Transverse colon (tissue), 4 donors: ENCODE data around the gene DNAI1. TPM values are rescaled to one million over a fixed set of nuclear protein-coding genes. Genes with fewer than 3 reads are reported as not detected.

Source experiments
- DNase-seq: peaks from one replicate; pipeline ENCODE4 v3.0.0-alpha.2; 2019
- H3K27ac ChIP-seq, 4 donors: fragments of 200-600 bp; sonication (generic); 2 replicates each; pipeline ENCODE4 v1.5.1; 2016 to 2018; ENCODE audit warnings: inconsistent platforms in 4 of 4
- H3K27me3 ChIP-seq: fragments of 200-600 bp; sonication (generic); 2 replicates; pipeline ENCODE4 v1.5.1; 2017; ENCODE audit warnings: inconsistent platforms
- H3K36me3 ChIP-seq, 4 donors: fragments of 200-600 bp; sonication (generic); 2 replicates each; pipeline ENCODE4 v1.5.1; 2017 to 2019; ENCODE audit warnings: inconsistent platforms in 4 of 4
- H3K4me1 ChIP-seq, 4 donors: fragments of 200-600 bp; sonication (generic); 2 replicates each; pipeline ENCODE4 v1.5.1; 2017 to 2020; ENCODE audit warnings: inconsistent platforms in 4 of 4
- H3K4me3 ChIP-seq, 4 donors: fragments of 200-600 bp; sonication (generic); 1 replicate in 1 of 4; 2 replicates in 3 of 4; pipeline versions ENCODE4 v1.5.1 to v1.6.1; 2017 to 2019; ENCODE audit warnings: inconsistent platforms in 4 of 4
- H3K9me3 ChIP-seq, 2 donors: fragments of 200-600 bp; sonication (generic); 2 replicates each; pipeline ENCODE4 v1.5.1; 2017 to 2019; ENCODE audit warnings: inconsistent platforms in 2 of 2
- EP300 ChIP-seq: sonication (generic); formaldehyde crosslinking; IDR thresholded peaks from one replicate; pipeline ENCODE4 v1.6.1; 2017; ENCODE audit warnings: antibody characterized with exemption, low read depth
- POLR2A ChIP-seq: fragments of 450-650 bp; IDR thresholded peaks from one replicate; pipeline ENCODE4 v1.6.1; 2016; ENCODE audit warnings: antibody characterized with exemption, mild to moderate bottlenecking, moderate library complexity
- POLR2AphosphoS5 ChIP-seq, 3 donors: sonication (generic); formaldehyde crosslinking; IDR thresholded peaks; one replicate each; pipeline ENCODE4 v1.6.1; 2016; ENCODE audit warnings: antibody characterized with exemption in 3 of 3
- WGBS, 2 donors: methylation state at CpG; one replicate each; pipeline ENCODE4 v1.1.5; 2018; ENCODE audit warnings: low coverage in 1 of 2; 5-methylcytosine and 5-hydroxymethylcytosine counted together
- in situ Hi-C, 4 donors: fragments of 200-750 bp; cut with MboI; loops; one replicate each; pipeline versions ENCODE4 v1.15.0 to v1.15.1; 2017; ENCODE audit warnings: low sequenced_read_pairs in 3 of 4, low pct_ligation_motif_present in 1 of 4, low pct_unique_long_range_greater_than_20kb in 1 of 4
- intact Hi-C: fragments of 100-400 bp; cut with DNase I; formaldehyde crosslinking; loops from one replicate; pipeline ENCODE4 v1.15.1; 2023; ENCODE audit warnings: low total_unique reads
- total RNA-seq, 4 donors: library from RNA; depleted of rRNA; stranded (reverse); fragments of >200 nt; gene quantifications; one replicate each; pipeline ENCODE4 v1.1.0, GENCODE V29; 2016
- TF ChIP-seq, protein P1 (sequence below), 5 experiments: fragments of 200-600 bp in 3 of 5; fragments of 450-650 bp in 2 of 5; sonication (generic) in 3 of 5; IDR thresholded peaks; 1 replicate in 2 of 5; 2 replicates in 3 of 5; pipeline ENCODE4 v1.5.1; 2016 to 2017; ENCODE audit warnings: antibody characterized with exemption in 5 of 5, inconsistent platforms in 3 of 5, mild to moderate bottlenecking in 2 of 5, moderate library complexity in 1 of 5

Gene DNAI1
- total RNA-seq, 4 donors from 2014 or later = not detected

- H3K27me3 ChIP-seq = no peaks in the 10 kb centered on the region
- in situ Hi-C loops (no loop called here), intact Hi-C loops (no loop called here)
- H3K27ac ChIP-seq = no peak overlapping the region
- no peak for DNase-seq
- no peaks in the 10 kb centered on the region for H3K9me3 ChIP-seq
- peaks cover 0 to 7% (median 2%) of the 10 kb centered on the region in 4 donors for H3K4me1 ChIP-seq
- no peak for TF ChIP-seq POLR2AphosphoS5 (IDR thresholded peaks at IDR 0.05)
- no peak overlapping the region for H3K4me3 ChIP-seq
- H3K36me3 ChIP-seq = no peaks in the 10 kb centered on the region
These were observed 18.6 kb upstream of the DNAI1 start for GRCh38 chr9:34440017-34440416.

DNA sequence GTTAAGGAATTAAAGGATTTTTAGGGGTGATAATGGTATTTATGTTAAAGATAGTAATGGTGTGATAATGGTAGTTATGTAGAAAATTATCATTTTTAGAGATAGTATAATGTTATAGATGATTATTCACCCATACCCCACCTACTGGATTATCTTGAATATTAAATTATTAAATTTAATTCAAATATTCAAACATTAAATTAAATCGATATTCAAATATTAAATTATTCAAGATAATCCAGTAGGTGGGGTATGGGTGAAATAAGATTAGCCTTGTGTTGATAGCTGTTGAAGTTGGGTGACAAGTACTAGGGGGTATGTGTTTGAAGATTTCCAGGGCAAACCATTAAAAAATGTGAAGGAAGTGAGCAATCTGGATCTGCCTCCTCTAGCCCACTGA, 15.8 kb upstream of the DNAI1 start:
- Histone ChIP-seq H3K4me1 (peaks cover 0 to 7% (median 2%) of the 10 kb centered on the region in 4 donors), H3K27me3 (no peaks in the 10 kb centered on the region), H3K36me3 (no peaks in the 10 kb centered on the region), H3K4me3 (no peak overlapping the region), H3K27ac (no peak overlapping the region), H3K9me3 (no peaks in the 10 kb centered on the region)
- in situ Hi-C loops (no loop called here), intact Hi-C loops (no loop called here)
- DNase-seq = no peak
- TF ChIP-seq, protein P1, sequence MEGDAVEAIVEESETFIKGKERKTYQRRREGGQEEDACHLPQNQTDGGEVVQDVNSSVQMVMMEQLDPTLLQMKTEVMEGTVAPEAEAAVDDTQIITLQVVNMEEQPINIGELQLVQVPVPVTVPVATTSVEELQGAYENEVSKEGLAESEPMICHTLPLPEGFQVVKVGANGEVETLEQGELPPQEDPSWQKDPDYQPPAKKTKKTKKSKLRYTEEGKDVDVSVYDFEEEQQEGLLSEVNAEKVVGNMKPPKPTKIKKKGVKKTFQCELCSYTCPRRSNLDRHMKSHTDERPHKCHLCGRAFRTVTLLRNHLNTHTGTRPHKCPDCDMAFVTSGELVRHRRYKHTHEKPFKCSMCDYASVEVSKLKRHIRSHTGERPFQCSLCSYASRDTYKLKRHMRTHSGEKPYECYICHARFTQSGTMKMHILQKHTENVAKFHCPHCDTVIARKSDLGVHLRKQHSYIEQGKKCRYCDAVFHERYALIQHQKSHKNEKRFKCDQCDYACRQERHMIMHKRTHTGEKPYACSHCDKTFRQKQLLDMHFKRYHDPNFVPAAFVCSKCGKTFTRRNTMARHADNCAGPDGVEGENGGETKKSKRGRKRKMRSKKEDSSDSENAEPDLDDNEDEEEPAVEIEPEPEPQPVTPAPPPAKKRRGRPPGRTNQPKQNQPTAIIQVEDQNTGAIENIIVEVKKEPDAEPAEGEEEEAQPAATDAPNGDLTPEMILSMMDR (IDR thresholded peaks at IDR 0.05) = no peak
- no peak for TF ChIP-seq POLR2AphosphoS5 (IDR thresholded peaks at IDR 0.05)
- TF ChIP-seq EP300 = no peak
- no peak for TF ChIP-seq POLR2A
- WGBS, 2 donors = 88 to 96% methylated on average over 1 of the region's 1 CpG

- Histone ChIP-seq H3K4me1 (peaks cover 0 to 7% (median 2%) of the 10 kb centered on the region in 4 donors), H3K4me3 (no peak overlapping the region), H3K27ac (no peak overlapping the region), H3K9me3 (no peaks in the 10 kb centered on the region), H3K36me3 (no peaks in the 10 kb centered on the region), H3K27me3 (no peaks in the 10 kb centered on the region)
- intact Hi-C loops (no loop called here), in situ Hi-C loops (no loop called here)
- no peak for DNase-seq
- TF ChIP-seq, protein P1 (IDR thresholded peaks at IDR 0.05) = no peak
- TF ChIP-seq EP300 = no peak
- no peak for TF ChIP-seq POLR2A
- no peak for TF ChIP-seq POLR2AphosphoS5 (IDR thresholded peaks at IDR 0.05)
- 40 to 50% methylated on average over 2 of the region's 2 CpGs for WGBS, 2 donors
These were observed 15.1 kb upstream of the DNAI1 start for GRCh38 chr9:34443533-34443932.

DNA sequence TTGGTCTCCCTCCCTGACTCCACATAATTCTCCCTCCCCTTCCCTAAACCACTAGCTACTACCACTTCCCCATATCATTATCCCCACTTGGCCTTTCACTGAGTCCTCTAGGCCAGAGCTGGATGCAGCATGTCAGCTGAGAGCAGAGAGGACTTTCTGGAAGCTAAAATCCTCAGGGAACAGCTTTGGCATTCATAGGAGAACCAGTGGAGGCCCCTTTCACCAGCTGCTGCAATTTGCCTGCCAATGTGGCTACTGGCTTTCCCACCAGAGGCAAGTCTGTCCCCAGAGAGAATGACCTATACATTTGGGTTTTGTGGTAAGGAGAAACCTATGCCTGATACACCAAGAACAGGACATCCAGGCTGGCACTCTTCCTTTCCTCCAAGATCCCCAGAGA, 14.6 kb upstream of the DNAI1 start:
- in situ Hi-C loops = no loop called here
- intact Hi-C loops = no loop called here
- Histone ChIP-seq H3K9me3 (no peaks in the 10 kb centered on the region), H3K36me3 (no peaks in the 10 kb centered on the region), H3K27me3 (no peaks in the 10 kb centered on the region), H3K4me1 (peaks cover 0 to 7% (median 2%) of the 10 kb centered on the region in 4 donors), H3K4me3 (no peak overlapping the region), H3K27ac (no peak overlapping the region)
- no peak for DNase-seq
- TF ChIP-seq POLR2A (no peak), POLR2AphosphoS5 (IDR thresholded peaks at IDR 0.05) (no peak), EP300 (no peak)
- TF ChIP-seq, protein P1 (IDR thresholded peaks at IDR 0.05) = no peak

DNA sequence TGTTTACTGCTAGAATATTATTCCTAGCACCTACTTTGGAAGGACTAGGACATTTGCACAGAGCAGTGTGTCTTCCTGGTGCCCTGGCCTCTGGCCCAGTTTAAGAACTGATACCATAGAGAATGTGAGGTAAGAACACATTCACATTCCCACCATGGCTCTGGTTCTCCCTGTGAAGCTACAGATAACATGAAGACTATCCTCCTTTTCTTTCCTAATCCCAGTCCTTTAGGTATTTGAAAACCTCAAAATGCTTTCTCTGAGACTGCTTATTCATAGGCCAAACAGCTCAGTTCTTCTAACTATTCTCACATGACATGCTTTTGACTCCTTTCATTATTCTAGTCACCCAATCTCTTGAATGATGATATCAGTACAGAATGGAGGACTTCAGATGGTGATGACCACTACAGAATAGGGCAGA, 12.1 kb upstream of the DNAI1 start:
- Histone ChIP-seq H3K27ac (no peak overlapping the region), H3K4me3 (no peak overlapping the region), H3K9me3 (no peaks in the 10 kb centered on the region), H3K36me3 (no peaks in the 10 kb centered on the region), H3K27me3 (no peaks in the 10 kb centered on the region), H3K4me1 (peaks cover 0 to 3% (median under 1%) of the 10 kb centered on the region in 4 donors)
- intact Hi-C loops (no loop called here), in situ Hi-C loops (no loop called here)
- TF ChIP-seq EP300 = no peak
- no peak for TF ChIP-seq POLR2A
- TF ChIP-seq, protein P1 (IDR thresholded peaks at IDR 0.05) = no peak
- no peak for TF ChIP-seq POLR2AphosphoS5 (IDR thresholded peaks at IDR 0.05)
- DNase-seq = no peak
